K562 (cell line): ENCODE results near the gene COL20A1. TPM values are rescaled to one million over a fixed set of nuclear protein-coding genes. Genes with fewer than 3 reads are reported as not detected.

Source experiments
- ATAC-seq: fragments of 200-7000 bp; cut with Tn5 transposase; 3 replicates; pipeline ENCODE4 v1.9.1; 2020; ENCODE audit warnings: moderate library complexity
- BruUV-seq: library from RNA; stranded (reverse); fragments of 400-500 nt; replicated peaks from 2 replicates; lab custom pipeline; 2021; lab: Mats Ljungman, UMichigan
- CTCF ChIA-PET: fragments of 300-600 bp; formaldehyde crosslinking; extraction: SDS; loops from one replicate; lab custom pipeline; 2021; ENCODE audit warnings: low intra/inter-chr PET ratio; lab: Yijun Ruan, JAX
- POLR2A ChIA-PET: fragments of 300-600, 350-650 bp; sonication (Branson Sonifier 250); formaldehyde crosslinking; extraction: SDS; loops from one replicate; lab custom pipeline; 2021; ENCODE audit warnings: antibody characterized with exemption, inconsistent platforms; lab: Yijun Ruan, JAX
- DNase-seq, 4 experiments: peaks; one replicate each; pipeline versions ENCODE4 v3.0.0 to v3.0.0-alpha.2; 2011 to 2018; ENCODE audit warnings: low spot score in 3 of 4, mixed read lengths in 3 of 4; ENCODE audit errors: extremely low read depth in 1 of 4
- FAIRE-seq: peaks from 2 replicates; lab custom pipeline; 2011; peaks lifted over from hg19 to GRCh38; lab: Jason Lieb, UNC
- H2AFZ ChIP-seq: 2 replicates; pipeline ENCODE4 v1.6.0; 2011; ENCODE audit warnings: low read depth, low read length, control low read depth, inconsistent platforms
- H3K27ac ChIP-seq: fragments of 200-600 bp; 3 replicates; pipeline ENCODE4 v1.8.0; 2011; ENCODE audit warnings: low read depth, mild to moderate bottlenecking, control low read depth, inconsistent platforms, low read length, moderate library complexity, mixed read lengths; ENCODE audit errors: extremely low read depth
- H3K27me3 ChIP-seq, 2 experiments: fragments of 300-600 bp in 1 of 2; 2 replicates in 1 of 2; 3 replicates in 1 of 2; pipeline versions ENCODE4 v1.6.0 to v1.8.0; 2011; ENCODE audit warnings: inconsistent platforms in 2 of 2, low read length in 2 of 2, mild to moderate bottlenecking in 1 of 2, mixed read lengths in 1 of 2, moderate library complexity in 1 of 2; ENCODE audit not compliant: control insufficient read depth in 2 of 2, insufficient read depth in 2 of 2
- H3K36me3 ChIP-seq: fragments of 300-600 bp; 3 replicates; pipeline ENCODE4 v1.8.0; 2011; ENCODE audit warnings: mild to moderate bottlenecking, low read length, inconsistent platforms; ENCODE audit not compliant: control insufficient read depth, insufficient read depth
- H3K4me1 ChIP-seq, 2 experiments: fragments of 200-600 bp in 1 of 2; replicated peaks in 1 of 2; 2 replicates in 1 of 2; 3 replicates in 1 of 2; pipeline versions ENCODE4 v1.5.1 to v1.8.0; 2011; ENCODE audit warnings: inconsistent platforms in 2 of 2, low read length in 2 of 2, mild to moderate bottlenecking in 1 of 2, mixed read lengths in 1 of 2, moderate library complexity in 1 of 2; ENCODE audit not compliant: control insufficient read depth in 2 of 2, insufficient read depth in 2 of 2
- H3K4me2 ChIP-seq: 2 replicates; pipeline ENCODE4 v1.6.1; 2011; ENCODE audit warnings: low read length, control low read depth, inconsistent platforms, mixed read lengths; ENCODE audit not compliant: insufficient read depth
- H3K4me3 ChIP-seq: fragments of 200-600 bp; sonication (generic), shearing (Covaris generic); 2 replicates; pipeline ENCODE4 v1.5.1; 2016; ENCODE audit warnings: control low read depth, inconsistent platforms
- H3K79me2 ChIP-seq: fragments of 200-600 bp; 3 replicates; pipeline ENCODE4 v1.8.0; 2011; ENCODE audit warnings: low read length, inconsistent platforms; ENCODE audit not compliant: control insufficient read depth, insufficient read depth
- H3K9ac ChIP-seq, 2 experiments: 2 replicates each; pipeline versions ENCODE4 v1.6.0 to v1.6.1; 2011; ENCODE audit warnings: low read depth in 2 of 2, low read length in 2 of 2, control low read depth in 1 of 2, inconsistent platforms in 1 of 2, mild to moderate bottlenecking in 1 of 2, mixed read lengths in 1 of 2; ENCODE audit not compliant: insufficient read depth in 1 of 2
- H3K9me1 ChIP-seq: one replicate; pipeline ENCODE4 v1.6.0; 2011; ENCODE audit warnings: inconsistent platforms, mild to moderate bottlenecking, low read length, moderate library complexity; ENCODE audit not compliant: control insufficient read depth, insufficient read depth
- H3K9me3 ChIP-seq: replicated peaks from 2 replicates; pipeline ENCODE4 v1.5.1; 2011; ENCODE audit warnings: low read depth, low read length, inconsistent platforms; ENCODE audit not compliant: control insufficient read depth, insufficient read depth
- H4K20me1 ChIP-seq: replicated peaks from 2 replicates; pipeline ENCODE4 v1.6.1; 2011; ENCODE audit warnings: low read length, inconsistent platforms, mixed read lengths; ENCODE audit not compliant: control insufficient read depth, insufficient read depth
- BCOR ChIP-seq: fragments of 450-650 bp; IDR thresholded peaks from 2 replicates; pipeline ENCODE4 v1.6.1; 2016
- BRF1 ChIP-seq: IDR thresholded peaks from 3 replicates; pipeline ENCODE4 v1.6.1; 2011; ENCODE audit warnings: borderline replicate concordance, mild to moderate bottlenecking; ENCODE audit not compliant: insufficient read length; ENCODE audit errors: extremely low read depth
- HMG20B ChIP-seq: fragments of 250-450 bp; sonication (Bioruptor Pico); IDR thresholded peaks from 2 replicates; pipeline ENCODE4 v1.5.0; 2021; ENCODE audit warnings: mild to moderate bottlenecking
- MEIS2 ChIP-seq: fragments of 450-650 bp; IDR thresholded peaks from 2 replicates; pipeline ENCODE4 v1.6.1; 2014; ENCODE audit warnings: mild to moderate bottlenecking; ENCODE audit not compliant: partially characterized antibody
- SLC30A9 ChIP-seq: fragments of 250-450 bp; sonication (Bioruptor Pico); IDR thresholded peaks from 2 replicates; pipeline ENCODE4 v1.8.0; 2022; ENCODE audit warnings: mild to moderate bottlenecking, moderate library complexity
- SP1 ChIP-seq: sonication (generic); formaldehyde crosslinking; IDR thresholded peaks from 2 replicates; pipeline ENCODE4 v1.8.1; 2022; ENCODE audit warnings: mild to moderate bottlenecking, missing genetic modification reagents
- ZFP36 ChIP-seq: fragments of 150-350 bp; IDR thresholded peaks from 2 replicates; pipeline ENCODE4 v1.6.1; 2018; ENCODE audit warnings: low read length, low read depth; ENCODE audit not compliant: partially characterized antibody
- ZNF143 ChIP-seq: sonication (generic); formaldehyde crosslinking; IDR thresholded peaks from 2 replicates; pipeline ENCODE4 v1.9.0; 2022; ENCODE audit warnings: mild to moderate bottlenecking, missing genetic modification reagents
- ZNF431 ChIP-seq: sonication (generic); formaldehyde crosslinking; IDR thresholded peaks from 2 replicates; pipeline ENCODE4 v1.8.0; 2022; ENCODE audit warnings: mild to moderate bottlenecking, missing genetic modification reagents
- WGBS: fragments of 100-300 bp; shearing (Covaris generic); methylation state at CpG from one replicate; pipeline ENCODE4 v1.1.6; 2016; ENCODE audit warnings: low coverage, mixed read lengths; ENCODE audit not compliant: insufficient coverage; ENCODE audit errors: missing lambda C conversion rate; 5-methylcytosine and 5-hydroxymethylcytosine counted together
- in situ Hi-C: fragments of 300-500 bp; cut with MboI; formaldehyde crosslinking; loops from 4 replicates; pipeline ENCODE4 v1.15.0; 2018; ENCODE audit warnings: inconsistent platforms, mixed read lengths
- intact Hi-C: fragments of 100-400 bp; cut with micrococcal nuclease; formaldehyde crosslinking; loops from 2 replicates; pipeline ENCODE4 v1.14.2; 2022
- polyA plus RNA-seq, 8 experiments: library from polyadenylated mRNA; depleted of rRNA in 4 of 8; stranded (reverse) in 5 of 8; unstranded in 3 of 8; fragments of >200 nt; fragmentation: Nextera tagmentation in 2 of 8; fragmentation: Illumina TruSeq in 1 of 8; extraction: Ambion mirVana in 2 of 8; extraction: Trizol in 1 of 8; gene quantifications; 2 replicates each; pipeline versions ENCODE4 v1.2.1 to v1.2.3, GENCODE V29; 2011 to 2014; ENCODE audit warnings: inconsistent platforms in 1 of 8, missing spikeins in 1 of 8
- total RNA-seq, 7 experiments: library from RNA; depleted of rRNA in 6 of 7; stranded (reverse); fragments of >200 nt in 6 of 7; fragmentation: Illumina TruSeq in 2 of 7; extraction: Trizol in 2 of 7; gene quantifications; 2 replicates each; pipeline versions ENCODE4 v1.2.1 to v1.2.3, GENCODE V29; 2011 to 2021; ENCODE audit warnings: low replicate concordance in 1 of 7
- TF ChIP-seq, protein P1 (sequence below), 2 experiments: fragments of 450-650 bp; formaldehyde crosslinking in 1 of 2; IDR thresholded peaks; 2 replicates each; pipeline versions ENCODE4 v1.4.0 to v1.6.1; 2014 to 2020; ENCODE audit warnings: mild to moderate bottlenecking in 2 of 2, borderline replicate concordance in 1 of 2, low read depth in 1 of 2
- TF ChIP-seq, protein P2 (sequence below): fragments of 250-450 bp; sonication (Bioruptor Pico); IDR thresholded peaks from 2 replicates; pipeline ENCODE4 v1.4.0; 2020

The COL20A1 gene
- total and polyA plus RNA-seq, 9 of the 15 experiments (the other 6 are each of a cell fraction or from before 2014, with no cell fraction given) = not detected

DNA sequence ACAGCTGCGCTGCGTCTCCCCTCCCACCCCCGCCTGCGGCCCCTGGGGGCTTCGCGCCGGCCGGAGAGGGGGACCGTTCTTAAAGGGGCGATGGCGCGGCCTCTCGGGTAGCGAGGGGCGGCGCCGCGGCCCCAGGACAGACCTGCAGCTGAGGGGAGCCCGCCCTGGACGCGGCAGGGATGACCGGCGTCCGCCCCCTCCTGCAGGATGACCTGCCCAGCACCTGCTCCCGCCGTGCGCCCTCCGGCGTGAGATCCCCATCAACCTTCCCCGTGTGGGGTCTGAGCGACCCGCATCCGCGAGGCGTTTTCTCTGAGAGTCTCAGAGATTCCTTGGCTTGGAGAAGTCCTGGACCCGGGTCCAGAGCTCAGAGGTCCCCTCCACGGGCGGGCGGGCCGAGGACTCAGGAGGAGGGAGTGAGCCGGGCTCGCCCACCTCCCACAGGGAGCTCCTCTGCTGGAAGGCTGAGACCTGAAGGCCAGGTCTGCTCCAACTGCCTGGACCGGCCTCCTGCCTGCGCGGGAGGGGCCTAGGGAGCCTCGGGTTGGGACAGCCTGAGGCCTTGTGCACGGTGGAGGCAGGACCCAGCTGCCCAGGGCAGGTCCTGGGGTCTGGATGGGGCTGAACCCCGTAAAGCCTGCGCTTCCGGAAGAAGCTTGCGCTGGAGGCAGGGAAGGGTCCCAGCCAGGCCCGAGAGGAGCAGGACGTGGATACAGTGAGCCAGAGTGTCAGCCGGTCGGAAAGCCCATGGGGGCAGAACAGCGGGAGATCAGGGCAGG lies 38.2 kb upstream of the COL20A1 start:
- ChIA-PET POLR2A (interaction anchor here (0.5 to 1.1 kb wide), 2 partner anchors 30 to 334 kb away, joined by 3 read pairs; no protein-coding TSS in a partner anchor), CTCF (no interaction called here)
- in situ Hi-C loops (no loop called here), intact Hi-C loops (no loop called here)
- Histone ChIP-seq H2AFZ (no peak overlapping the region), H3K9me3 (no peaks in the 10 kb centered on the region), H3K4me2 (no peak overlapping the region), H3K4me3 (no peak overlapping the region), H4K20me1 (0 out of 2 replicates have a peak, but pooled peaks cover 15% of the 10 kb centered on the region), H3K27ac (no peak overlapping the region), H3K36me3 (no peaks in the 10 kb centered on the region), H3K9me1 (no peaks in the 10 kb centered on the region), H3K79me2 (no peaks in the 10 kb centered on the region), H3K27me3 (peaks cover 26 to 78% of the 10 kb centered on the region in 2 experiments; a peak in 4 of 5 replicates), H3K4me1 (peaks cover 0 to 21% of the 10 kb centered on the region in 2 experiments; a peak in 2 of 5 replicates), H3K9ac (no peak overlapping the region)
- no TSS peak for BruUV-seq
- DNase-seq (no peak), ATAC-seq (no peak), FAIRE-seq (no peak)
- WGBS = 10% methylated on average over 14 of the region's 56 CpGs
- TF ChIP-seq ZNF431 (CRISPR knock-in tag) (no peak), MEIS2 (no peak), BRF1 (no peak), ZNF143 (no peak), SP1 (CRISPR knock-in tag) (no peak), BCOR (no peak), HMG20B (no peak), SLC30A9 (CRISPR knock-in tag) (no peak), ZFP36 (no peak)
- TF ChIP-seq, protein P1, sequence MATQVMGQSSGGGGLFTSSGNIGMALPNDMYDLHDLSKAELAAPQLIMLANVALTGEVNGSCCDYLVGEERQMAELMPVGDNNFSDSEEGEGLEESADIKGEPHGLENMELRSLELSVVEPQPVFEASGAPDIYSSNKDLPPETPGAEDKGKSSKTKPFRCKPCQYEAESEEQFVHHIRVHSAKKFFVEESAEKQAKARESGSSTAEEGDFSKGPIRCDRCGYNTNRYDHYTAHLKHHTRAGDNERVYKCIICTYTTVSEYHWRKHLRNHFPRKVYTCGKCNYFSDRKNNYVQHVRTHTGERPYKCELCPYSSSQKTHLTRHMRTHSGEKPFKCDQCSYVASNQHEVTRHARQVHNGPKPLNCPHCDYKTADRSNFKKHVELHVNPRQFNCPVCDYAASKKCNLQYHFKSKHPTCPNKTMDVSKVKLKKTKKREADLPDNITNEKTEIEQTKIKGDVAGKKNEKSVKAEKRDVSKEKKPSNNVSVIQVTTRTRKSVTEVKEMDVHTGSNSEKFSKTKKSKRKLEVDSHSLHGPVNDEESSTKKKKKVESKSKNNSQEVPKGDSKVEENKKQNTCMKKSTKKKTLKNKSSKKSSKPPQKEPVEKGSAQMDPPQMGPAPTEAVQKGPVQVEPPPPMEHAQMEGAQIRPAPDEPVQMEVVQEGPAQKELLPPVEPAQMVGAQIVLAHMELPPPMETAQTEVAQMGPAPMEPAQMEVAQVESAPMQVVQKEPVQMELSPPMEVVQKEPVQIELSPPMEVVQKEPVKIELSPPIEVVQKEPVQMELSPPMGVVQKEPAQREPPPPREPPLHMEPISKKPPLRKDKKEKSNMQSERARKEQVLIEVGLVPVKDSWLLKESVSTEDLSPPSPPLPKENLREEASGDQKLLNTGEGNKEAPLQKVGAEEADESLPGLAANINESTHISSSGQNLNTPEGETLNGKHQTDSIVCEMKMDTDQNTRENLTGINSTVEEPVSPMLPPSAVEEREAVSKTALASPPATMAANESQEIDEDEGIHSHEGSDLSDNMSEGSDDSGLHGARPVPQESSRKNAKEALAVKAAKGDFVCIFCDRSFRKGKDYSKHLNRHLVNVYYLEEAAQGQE (IDR thresholded peaks at IDR 0.05; ENCODE audit: borderline replicate concordance) = no peak
- TF ChIP-seq, protein P1 (CRISPR knock-in tag; IDR thresholded peaks at IDR 0.05; ENCODE audit: low read depth) = no peak
- TF ChIP-seq, protein P2, sequence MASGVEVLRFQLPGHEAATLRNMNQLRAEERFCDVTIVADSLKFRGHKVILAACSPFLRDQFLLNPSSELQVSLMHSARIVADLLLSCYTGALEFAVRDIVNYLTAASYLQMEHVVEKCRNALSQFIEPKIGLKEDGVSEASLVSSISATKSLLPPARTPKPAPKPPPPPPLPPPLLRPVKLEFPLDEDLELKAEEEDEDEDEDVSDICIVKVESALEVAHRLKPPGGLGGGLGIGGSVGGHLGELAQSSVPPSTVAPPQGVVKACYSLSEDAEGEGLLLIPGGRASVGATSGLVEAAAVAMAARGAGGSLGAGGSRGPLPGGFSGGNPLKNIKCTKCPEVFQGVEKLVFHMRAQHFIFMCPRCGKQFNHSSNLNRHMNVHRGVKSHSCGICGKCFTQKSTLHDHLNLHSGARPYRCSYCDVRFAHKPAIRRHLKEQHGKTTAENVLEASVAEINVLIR (CRISPR knock-in tag) = no peak
